Lung (tissue), 12 donors: Measurements from ENCODE around the gene PPP6R3. TPM values are rescaled to one million over a fixed set of nuclear protein-coding genes. Genes with fewer than 3 reads are reported as not detected.

Source experiments
- ATAC-seq: fragments of 200-7000 bp; cut with Tn5 transposase; one replicate; pipeline ENCODE4 v1.9.1; 2020; ENCODE audit warnings: moderate number of reproducible peaks; ENCODE audit not compliant: insufficient read depth, low FRiP score
- DNase-seq, 3 donors: peaks; one replicate each; pipeline ENCODE4 v3.0.0-alpha.2; 2013 to 2017
- H3K27ac ChIP-seq, 2 donors: one replicate each; pipeline ENCODE4 v1.5.1; 2013; ENCODE audit warnings: mild to moderate bottlenecking in 2 of 2, moderate library complexity in 2 of 2, control low read depth in 1 of 2, inconsistent platforms in 1 of 2, low read depth in 1 of 2, low read length in 1 of 2
- H3K27me3 ChIP-seq, 3 donors: one replicate each; pipeline ENCODE4 v1.5.1; 2013; ENCODE audit warnings: low read length in 2 of 3; ENCODE audit not compliant: control insufficient read depth in 3 of 3, insufficient read depth in 3 of 3
- H3K36me3 ChIP-seq, 4 donors: one replicate each; pipeline ENCODE4 v1.5.1; 2013; ENCODE audit warnings: low read length in 4 of 4, mild to moderate bottlenecking in 1 of 4, moderate library complexity in 1 of 4; ENCODE audit not compliant: control insufficient read depth in 4 of 4, insufficient read depth in 4 of 4
- H3K4me1 ChIP-seq, 5 donors: one replicate each; pipeline ENCODE4 v1.5.1; 2013; ENCODE audit warnings: low read length in 5 of 5, mild to moderate bottlenecking in 2 of 5, moderate library complexity in 1 of 5; ENCODE audit not compliant: control insufficient read depth in 5 of 5, insufficient read depth in 5 of 5
- H3K4me3 ChIP-seq: one replicate; pipeline ENCODE4 v1.5.1; 2013; ENCODE audit warnings: mild to moderate bottlenecking, control low read depth, moderate library complexity
- H3K9ac ChIP-seq, 2 donors: one replicate each; pipeline ENCODE4 v1.5.1; 2013; ENCODE audit warnings: low read length in 2 of 2, control low read depth in 1 of 2; ENCODE audit not compliant: insufficient read depth in 1 of 2
- H3K9me3 ChIP-seq, 4 donors: one replicate each; pipeline ENCODE4 v1.5.1; 2013; ENCODE audit warnings: low read length in 3 of 4, mild to moderate bottlenecking in 1 of 4, moderate library complexity in 1 of 4; ENCODE audit not compliant: control insufficient read depth in 4 of 4, insufficient read depth in 3 of 4
- WGBS, 2 donors: extraction: QIAGEN DNeasy Blood & Tissue Kit; methylation state at CpG; one replicate each; pipeline ENCODE4 v1.1.7; 2013; 5-methylcytosine and 5-hydroxymethylcytosine counted together
- polyA plus RNA-seq, 2 donors: library from polyadenylated mRNA; stranded (reverse); fragments of 200-250 nt; gene quantifications; one replicate each; pipeline ENCODE4 v1.2.1, GENCODE V29; 2013
- total RNA-seq, 2 donors: library from RNA; depleted of rRNA in 1 of 2; stranded (reverse); fragments of >200 nt in 1 of 2; gene quantifications; one replicate each; pipeline ENCODE4 v1.2.1, GENCODE V29; 2014 to 2021
- TF ChIP-seq, protein P1 (sequence below): IDR thresholded peaks from 2 replicates; pipeline ENCODE4 v1.5.1; 2012; ENCODE audit warnings: mild to moderate bottlenecking; ENCODE audit errors: control extremely low read depth, extremely low read depth
- donor health status: control.
- donor health status: control.
- donor health status: Bipolar disorder and iron deficiency.
- donor health status: healthy.
- donor health status: DM: yes; HTN: yes; CAD: no.

Gene PPP6R3
- total and polyA plus RNA-seq, 4 donors, result 28.5 to 217 (median 60.7) TPM

DNA sequence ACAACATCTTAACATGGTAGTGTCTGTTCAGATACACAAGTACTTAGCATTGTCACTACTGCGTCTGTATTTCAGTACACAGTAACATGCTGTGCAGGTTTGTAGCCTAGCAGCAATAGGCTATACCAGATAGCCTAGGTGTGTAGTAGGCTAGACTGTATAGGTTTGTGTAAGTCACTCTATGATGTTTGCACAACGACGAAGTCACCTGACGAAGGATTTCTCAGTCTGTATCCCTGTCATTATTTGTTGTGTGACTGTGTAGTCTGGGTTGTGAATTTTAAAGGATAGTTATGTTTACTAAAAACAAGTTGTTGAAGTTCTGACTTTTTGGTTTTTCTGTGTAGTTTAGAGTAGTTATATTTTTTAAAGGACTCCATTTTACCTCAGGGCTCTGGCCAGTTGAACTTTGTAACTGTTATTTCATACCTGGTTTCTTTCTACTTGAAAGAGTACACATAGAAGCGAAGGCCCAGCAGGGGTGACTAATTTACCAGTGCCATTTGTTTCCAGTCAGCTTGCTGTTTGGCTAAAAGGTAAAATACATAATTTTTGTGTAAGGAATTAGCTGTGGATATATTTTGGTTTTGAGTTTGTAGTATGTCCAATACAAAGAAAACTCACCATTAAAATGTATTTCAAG, 72.3 kb downstream of the PPP6R3 start:
- DNase-seq (no peak), ATAC-seq (no peak)
- H3K36me3 ChIP-seq, result peaks cover 0 to 10% (median 4%) of the 10 kb centered on the region in 4 donors
- no peaks in the 10 kb centered on the region for H3K27me3 ChIP-seq
- peaks cover 0 to 13% (median 6%) of the 10 kb centered on the region in 5 donors for H3K4me1 ChIP-seq
- no peaks in the 10 kb centered on the region for H3K9me3 ChIP-seq
- H3K27ac ChIP-seq, result no peak overlapping the region
- no peak overlapping the region for H3K4me3 ChIP-seq
- 88% methylated on average over 5 of the region's 5 CpGs for WGBS, 2 donors
- TF ChIP-seq, protein P1, sequence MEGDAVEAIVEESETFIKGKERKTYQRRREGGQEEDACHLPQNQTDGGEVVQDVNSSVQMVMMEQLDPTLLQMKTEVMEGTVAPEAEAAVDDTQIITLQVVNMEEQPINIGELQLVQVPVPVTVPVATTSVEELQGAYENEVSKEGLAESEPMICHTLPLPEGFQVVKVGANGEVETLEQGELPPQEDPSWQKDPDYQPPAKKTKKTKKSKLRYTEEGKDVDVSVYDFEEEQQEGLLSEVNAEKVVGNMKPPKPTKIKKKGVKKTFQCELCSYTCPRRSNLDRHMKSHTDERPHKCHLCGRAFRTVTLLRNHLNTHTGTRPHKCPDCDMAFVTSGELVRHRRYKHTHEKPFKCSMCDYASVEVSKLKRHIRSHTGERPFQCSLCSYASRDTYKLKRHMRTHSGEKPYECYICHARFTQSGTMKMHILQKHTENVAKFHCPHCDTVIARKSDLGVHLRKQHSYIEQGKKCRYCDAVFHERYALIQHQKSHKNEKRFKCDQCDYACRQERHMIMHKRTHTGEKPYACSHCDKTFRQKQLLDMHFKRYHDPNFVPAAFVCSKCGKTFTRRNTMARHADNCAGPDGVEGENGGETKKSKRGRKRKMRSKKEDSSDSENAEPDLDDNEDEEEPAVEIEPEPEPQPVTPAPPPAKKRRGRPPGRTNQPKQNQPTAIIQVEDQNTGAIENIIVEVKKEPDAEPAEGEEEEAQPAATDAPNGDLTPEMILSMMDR, result no peak
- no peak overlapping the region for H3K9ac ChIP-seq

GRCh38 chr11:68533945-68534344, 73.4 kb downstream of the PPP6R3 start:
- H3K9ac ChIP-seq, result no peak overlapping the region
- H3K9me3 ChIP-seq, result no peaks in the 10 kb centered on the region
- no peak overlapping the region for H3K27ac ChIP-seq
- TF ChIP-seq, protein P1, result no peak
- no peak overlapping the region for H3K4me3 ChIP-seq
- ATAC-seq, result no peak
- no peaks in the 10 kb centered on the region for H3K27me3 ChIP-seq
- WGBS, 2 donors, result 61 to 75% methylated on average over 7 of the region's 7 CpGs
- H3K4me1 ChIP-seq, result peaks cover 0 to 13% (median 6%) of the 10 kb centered on the region in 5 donors
- peaks cover under 1 to 15% (median 5%) of the 10 kb centered on the region in 4 donors for H3K36me3 ChIP-seq
- no peak for DNase-seq

DNA sequence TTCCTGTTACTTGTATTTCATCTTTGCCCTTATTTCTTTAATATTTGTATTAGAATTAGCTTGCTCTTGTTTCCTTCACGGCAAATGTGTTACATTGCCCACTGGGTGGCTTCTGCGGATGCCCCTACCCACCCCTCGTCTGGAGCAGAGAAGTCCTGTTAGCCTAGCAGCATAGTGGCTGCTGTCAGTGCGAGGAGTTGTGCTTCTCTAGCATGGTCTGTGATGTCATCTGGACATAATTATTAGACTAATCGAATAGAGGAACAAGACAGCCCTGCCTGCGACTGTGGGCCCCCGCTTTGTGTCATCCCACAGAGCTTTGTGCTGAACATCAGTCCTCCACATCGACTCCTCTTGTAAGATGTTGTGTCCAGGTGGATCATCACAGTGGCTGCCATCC, 74.5 kb downstream of the PPP6R3 start:
- no peak overlapping the region for H3K27ac ChIP-seq
- no peak overlapping the region for H3K9ac ChIP-seq
- ATAC-seq (no peak), DNase-seq (no peak)
- WGBS, 2 donors, result 82 to 91% methylated on average over 8 of the region's 8 CpGs
- H3K27me3 ChIP-seq, result no peaks in the 10 kb centered on the region
- peaks cover 0 to 13% (median 5%) of the 10 kb centered on the region in 5 donors for H3K4me1 ChIP-seq
- no peaks in the 10 kb centered on the region for H3K9me3 ChIP-seq
- TF ChIP-seq, protein P1, result no peak
- no peak overlapping the region for H3K4me3 ChIP-seq
- peaks cover 5 to 23% (median 9%) of the 10 kb centered on the region in 4 donors for H3K36me3 ChIP-seq
